HL-60 (cell line): ENCODE data around the gene STIM2.
"Not testable (repeated sequence)": the region's sequence is repeated elsewhere in the genome, so short reads cannot be mapped to it uniquely, and the experiment has no call there.

Experiments
- CTCF ChIP-seq: IDR thresholded peaks from one replicate; pipeline ENCODE4 v1.5.1; 2011; ENCODE audit warnings: low read length, control low read depth, inconsistent platforms; ENCODE audit not compliant: insufficient read depth
- GABPA ChIP-seq: IDR thresholded peaks from 2 replicates; pipeline ENCODE4 v1.6.1; 2012; ENCODE audit warnings: low read depth
- POLR2AphosphoS5 ChIP-seq: IDR thresholded peaks from 2 replicates; pipeline ENCODE4 v1.6.1; 2012; ENCODE audit warnings: low read depth

- TF ChIP-seq CTCF, GABPA, POLR2AphosphoS5: not testable (repeated sequence)
These were observed 174.5 kb downstream of the STIM2 start for GRCh38 chr4:27035127-27035526.
